Germinal center (tissue), 1 donor: ENCODE measurements around the gene OARD1.

ENCODE experiments used
- DNase-seq: peaks from one replicate; pipeline ENCODE4 v3.0.0; 2012; ENCODE audit warnings: mixed read lengths, low spot score

The OARD1 gene

DNA sequence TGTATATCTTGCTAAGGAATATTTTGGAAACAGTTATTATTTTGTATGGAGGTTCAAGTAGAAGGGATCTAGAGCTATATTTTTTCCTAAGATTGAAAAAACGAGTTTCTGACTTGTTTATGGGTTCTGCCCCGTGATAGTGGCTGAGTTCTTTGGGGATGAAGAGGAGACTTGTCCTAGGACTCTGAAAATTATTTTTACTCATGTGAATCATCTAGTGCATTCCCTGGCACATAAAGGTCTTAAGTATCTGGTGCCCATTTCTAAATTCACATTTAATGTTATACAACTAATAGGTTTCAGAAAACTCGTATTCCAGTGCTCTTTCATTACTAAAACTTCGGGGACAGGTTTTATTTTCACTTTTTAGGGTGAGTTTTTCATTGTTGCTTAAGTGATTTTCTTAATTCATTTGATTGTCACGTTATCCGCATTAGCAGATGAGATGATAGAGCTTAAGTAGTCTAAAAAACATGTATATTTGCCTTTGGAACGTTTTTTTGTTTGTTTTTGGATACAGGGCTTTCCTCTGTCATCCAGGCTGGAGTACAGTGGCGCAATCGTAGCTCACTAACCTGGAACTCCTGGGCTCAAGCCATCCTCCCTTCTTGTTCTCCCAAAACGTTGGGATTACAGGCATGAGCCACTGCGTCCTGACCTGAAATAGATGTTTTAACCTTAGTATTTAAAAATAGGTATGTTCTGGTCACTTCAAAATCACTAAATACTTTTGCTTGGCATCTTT, 2.7 kb upstream of the OARD1 start:
- DNase-seq = no peak

DNA sequence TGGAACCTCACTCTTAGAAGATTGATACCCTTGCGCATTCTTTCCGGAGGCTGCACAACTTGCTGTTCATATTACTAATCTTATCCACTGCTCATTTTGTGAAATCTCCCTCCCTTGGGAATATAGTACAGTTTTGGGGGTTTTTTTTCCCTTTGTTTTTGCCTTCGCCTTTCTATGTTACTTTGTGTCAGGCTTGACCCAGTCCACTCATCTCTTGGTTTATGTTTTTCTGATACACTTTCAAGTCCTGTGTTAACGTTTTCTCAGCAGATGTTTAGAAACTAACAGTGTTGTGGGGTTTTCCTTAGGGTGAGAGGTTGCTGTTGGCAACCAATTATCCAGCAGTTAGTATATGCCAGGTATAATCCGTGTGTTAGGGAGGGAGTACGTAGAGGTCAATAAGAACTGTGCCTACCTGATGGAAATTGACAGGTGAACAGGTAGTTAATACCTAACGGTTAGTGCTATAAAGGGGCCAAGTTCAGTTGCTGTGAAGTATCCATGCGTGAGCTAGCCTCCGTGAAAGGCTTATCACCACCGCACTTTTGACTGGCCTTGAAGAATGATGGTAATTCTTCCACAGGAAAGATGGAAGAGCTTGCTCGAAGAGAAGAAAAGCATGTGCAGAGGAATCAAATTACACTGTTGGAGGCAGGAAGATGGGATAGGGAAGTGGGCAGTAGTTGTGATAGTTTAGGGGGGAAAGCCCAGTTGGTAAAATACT, 2.0 kb upstream of the OARD1 start:
- DNase-seq = no peak

DNA sequence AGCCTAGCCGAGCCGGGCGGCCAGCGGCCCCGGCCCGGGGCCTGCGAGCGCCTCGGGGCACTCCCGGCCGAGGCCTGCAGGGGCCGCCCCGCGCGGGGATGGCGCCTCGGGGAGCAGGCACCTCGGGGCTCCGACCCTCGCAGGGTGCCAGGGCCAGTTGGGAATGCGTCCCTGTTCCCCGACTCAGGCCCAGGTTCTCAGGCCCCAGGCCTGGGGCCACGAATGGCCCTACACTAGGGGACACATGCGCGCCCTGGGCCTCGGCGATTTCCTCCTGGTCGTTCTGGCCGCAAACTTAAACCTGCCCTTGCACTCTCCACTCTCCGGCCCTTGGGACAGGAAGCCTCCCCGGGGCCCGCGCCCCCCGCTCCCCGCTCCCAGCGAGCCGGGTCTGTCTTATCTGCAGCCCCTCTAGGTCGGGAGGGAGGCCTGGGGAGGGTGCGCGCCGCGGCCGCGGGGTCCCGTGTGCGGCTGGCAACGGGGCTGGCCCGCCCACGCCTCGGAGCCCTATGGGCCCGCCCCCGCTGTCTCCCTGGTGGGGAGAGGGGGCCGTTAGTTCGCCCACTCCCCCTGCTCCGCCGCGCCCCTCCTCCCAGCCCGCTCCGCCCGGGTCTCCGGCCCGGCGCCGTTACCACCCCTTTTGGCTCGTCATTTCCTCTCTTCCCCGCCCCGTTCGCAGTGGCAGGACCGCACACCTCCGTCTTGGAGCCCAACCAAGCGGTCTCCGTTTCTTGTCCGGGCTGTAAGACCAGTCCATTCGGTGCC, 1.2 kb upstream of the OARD1 start:
- peak; percentile 81 for DNase-seq

DNA sequence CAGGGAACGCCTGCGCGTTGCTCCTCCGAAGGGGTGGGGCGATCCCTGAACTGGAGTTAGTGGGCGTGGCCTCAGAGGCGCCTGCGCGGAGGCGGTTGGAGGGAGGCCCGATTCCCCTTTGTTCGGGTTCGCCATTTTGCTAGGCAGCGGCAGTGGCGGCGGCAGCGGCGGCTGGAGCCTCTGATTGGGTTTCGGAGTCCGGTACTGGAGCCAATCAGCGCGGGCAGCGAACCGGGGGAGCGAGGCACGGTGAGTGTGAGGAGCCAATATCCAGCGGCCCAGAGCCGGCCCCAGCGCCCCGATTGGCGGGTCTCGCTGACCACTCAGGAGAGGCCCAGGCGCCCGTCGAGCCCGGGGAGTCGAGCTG, 663 bp upstream of the OARD1 start, which contains the start of gene NFYA:
Gene NFYA, plus strand, starts transcription at position 139 of the 367 bp plus-strand sequence. CDS start 6,116 bp downstream, outside the sequence.
- peak; percentile 98 for DNase-seq

DNA sequence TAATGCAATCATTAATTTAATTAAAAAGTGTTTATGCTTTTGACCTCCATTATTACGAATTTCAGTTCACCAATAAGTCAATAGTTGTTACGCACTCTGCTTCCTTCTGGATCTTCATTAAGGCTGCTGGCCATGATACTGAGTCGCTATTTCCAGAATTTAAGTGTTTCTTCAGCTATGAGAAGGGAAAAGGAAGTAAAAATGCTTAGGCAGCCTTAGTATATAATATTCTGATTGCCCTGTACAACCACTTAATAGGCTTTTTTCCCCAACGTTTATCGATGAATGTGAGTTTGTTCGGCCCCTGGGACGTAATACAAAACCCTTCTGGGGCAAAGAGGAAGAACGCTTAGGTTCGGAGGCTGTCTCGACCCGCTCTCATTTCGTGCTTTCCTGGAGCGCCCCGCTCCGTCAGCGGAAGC, 644 bp downstream of the OARD1 start:
- DNase-seq = no peak

DNA sequence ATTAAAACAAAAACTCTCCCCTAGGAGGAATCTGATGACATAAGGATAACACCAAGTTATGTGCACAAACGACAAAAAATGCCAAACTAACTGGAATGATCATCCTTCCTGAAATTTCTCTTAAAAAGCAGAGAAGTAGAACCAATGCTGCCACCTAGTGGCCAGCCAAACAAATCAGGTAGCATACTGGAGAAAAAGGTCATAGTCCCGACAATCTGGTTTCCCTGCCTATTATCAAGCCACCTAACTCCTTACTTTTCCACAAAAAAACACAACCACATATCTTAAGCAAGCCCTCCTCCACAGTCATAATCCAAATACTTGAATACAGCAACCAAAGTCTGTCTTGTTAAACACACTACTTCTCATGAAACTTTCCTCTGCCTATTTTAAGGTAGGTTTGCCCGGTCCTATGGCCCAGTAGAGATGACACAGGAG, 5.3 kb downstream of the OARD1 start:
- peak; percentile 36 for DNase-seq

DNA sequence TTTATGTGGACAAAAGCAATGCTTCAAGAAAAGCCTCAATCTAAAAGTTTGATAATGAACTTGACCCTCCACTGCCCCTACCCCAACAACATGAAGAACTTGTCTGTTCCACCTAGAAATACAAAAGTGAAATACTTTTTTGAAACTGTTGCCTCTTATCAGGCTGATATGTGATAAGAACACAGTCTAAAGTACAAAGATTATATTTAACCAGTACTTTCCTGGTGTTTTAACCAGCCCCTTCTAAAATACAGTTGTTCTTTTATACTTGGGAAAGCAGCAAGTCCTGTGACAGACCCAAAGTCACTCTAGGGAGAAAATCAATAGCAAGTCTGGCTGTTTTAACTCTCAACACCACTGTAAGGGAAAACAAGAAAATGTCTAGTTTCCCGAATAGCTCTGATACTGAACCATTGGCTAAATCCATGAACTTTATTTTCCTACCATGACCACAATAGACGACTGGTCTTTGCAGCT, 6.6 kb downstream of the OARD1 start:
- DNase-seq = no peak

DNA sequence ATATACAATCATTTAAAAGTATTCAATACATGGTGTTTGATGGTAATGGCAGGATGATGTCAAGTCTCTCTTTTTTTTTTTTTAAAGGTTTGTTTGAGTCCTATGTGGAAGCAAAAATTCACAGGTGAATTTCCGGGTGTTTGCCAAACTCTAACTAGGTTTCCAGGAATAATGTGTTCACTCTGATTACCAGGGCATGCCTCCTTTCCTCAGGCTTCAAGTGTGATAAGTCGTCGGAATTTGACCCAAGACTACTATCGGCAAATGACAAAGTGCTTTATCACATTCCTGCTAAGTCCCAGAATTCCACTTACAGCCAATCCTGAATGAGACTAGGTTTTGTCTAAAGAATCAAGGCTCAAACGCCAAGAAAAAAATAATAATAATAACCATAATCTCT, 7.3 kb downstream of the OARD1 start:
- no peak for DNase-seq

DNA sequence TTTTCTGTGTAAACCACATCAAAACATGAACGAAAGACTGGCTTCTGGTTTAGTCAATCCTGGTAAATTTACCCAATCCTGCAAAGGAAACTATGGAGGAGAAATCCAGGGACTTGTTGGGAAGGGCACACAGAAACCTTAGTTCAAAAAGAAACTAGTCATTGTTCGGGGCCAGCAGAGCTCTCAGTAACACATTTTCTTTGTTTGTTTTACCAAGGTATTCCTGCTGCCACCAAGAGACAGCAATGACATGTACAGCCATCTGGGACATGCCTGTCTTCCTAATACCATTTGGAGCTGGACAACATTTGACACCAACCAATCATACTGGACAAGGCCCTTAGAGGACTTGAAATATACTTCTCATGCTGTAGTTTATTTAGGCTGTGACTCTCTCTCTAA, 8.3 kb downstream of the OARD1 start:
- no peak for DNase-seq

DNA sequence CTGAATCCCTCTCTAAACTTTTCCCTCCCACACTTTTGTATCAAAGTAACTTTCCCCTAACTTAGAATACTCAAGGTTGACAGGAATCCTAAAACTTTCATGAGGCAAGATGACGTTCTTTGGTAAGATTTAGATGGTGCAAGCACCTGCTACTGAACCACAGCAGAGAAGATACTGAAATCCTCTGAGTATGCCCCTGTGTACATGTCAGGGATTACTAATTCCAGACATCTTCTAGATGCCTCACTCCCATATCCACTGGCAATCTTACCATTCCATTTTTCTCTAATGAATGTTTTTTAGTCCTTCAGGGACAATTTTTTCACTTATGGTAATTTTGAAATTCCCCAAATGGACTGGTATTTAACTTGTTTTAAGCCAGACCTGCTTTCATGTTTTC, 10.1 kb downstream of the OARD1 start:
- DNase-seq = no peak

DNA sequence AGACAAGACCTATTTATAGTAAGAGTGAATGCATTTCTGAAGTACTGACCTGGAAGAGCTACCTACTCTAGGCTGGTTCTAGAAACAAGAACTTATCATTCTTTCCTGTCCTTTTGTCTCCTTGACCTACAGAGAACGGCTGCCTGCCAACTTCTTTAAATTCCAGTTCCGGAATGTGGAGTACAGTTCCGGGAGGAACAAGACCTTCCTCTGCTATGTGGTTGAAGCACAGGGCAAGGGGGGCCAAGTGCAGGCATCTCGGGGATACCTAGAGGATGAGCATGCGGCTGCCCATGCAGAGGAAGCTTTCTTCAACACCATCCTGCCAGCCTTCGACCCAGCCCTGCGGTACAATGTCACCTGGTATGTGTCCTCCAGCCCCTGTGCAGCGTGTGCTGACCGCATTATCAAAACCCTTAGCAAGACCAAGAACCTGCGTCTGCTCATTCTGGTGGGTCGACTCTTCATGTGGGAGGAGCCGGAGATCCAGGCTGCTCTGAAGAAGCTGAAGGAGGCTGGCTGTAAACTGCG, 10.9 kb downstream of the OARD1 start:
- no peak for DNase-seq

DNA sequence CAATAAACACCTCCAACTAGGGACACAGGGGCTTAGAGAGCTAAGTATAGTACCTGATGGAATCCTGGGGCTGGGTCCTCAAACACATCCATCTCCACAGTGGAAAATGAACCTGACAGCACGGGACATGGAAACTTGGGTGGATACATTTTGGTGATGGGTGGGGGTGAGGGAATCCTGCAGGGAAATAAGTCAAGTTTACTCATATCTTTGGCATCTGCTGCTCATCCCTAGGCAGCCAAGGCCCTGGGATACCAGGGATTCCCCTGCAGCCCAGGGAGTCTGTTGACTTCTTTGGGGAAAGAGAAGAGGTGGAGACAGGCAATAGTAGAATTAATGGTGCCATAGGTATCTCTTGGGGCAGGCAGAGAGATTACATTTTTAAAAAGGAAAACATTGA, 12.6 kb downstream of the OARD1 start:
- no peak for DNase-seq

DNA sequence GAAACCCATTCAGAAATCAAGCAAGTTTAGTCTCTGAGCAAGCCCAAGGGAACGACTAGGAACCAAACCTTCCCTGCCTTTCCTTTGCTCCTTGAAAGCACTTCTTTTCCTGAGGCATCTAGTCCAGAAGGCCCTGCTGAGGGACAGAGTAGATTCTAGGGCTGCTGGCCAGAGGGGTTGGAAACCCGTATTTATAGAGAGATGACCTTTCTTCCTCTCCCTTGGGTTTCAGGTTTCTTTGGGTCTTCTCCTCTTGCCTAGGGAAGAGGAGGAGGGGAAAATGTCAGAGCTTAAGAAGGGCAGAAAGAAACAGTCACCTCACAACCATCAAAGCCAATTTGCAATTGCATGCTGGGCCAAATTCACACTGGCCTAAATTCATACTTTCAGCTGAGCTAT, 13.4 kb downstream of the OARD1 start:
- no peak for DNase-seq

DNA sequence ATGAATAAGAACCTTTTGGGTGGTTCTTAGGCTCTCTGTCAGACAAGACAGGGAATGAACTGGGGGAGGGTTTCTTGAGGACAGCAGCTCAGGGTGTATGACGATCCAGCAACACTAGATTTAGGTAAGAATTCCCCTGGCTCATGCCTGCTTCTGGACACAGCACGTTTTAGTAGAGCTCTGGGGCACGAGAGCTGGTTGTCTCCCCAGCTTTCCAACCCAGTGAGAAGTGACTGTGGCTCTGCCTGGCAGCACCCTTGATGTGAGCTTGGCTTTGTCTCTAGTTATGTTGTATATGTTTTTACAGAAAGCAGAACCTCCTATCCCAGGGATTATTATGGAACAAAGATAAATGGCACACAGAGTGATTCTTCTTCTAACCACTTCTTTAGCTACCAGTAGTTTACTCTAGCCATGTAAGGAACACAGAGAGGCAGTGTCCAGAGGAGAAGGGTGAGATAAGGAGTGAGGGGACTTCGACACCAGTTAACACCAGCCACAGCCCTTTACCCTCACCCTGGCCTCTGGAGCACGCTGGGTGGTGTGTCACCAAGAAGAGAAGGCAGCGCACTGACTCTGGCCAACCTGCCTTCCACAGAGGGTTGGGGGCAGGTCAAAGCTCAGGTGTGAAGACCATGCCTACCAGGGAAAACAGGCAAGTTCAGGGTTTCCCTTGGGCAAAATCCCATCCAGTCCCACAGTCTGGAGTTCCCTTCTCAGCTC, 15.2 kb downstream of the OARD1 start:
- no peak for DNase-seq

DNA sequence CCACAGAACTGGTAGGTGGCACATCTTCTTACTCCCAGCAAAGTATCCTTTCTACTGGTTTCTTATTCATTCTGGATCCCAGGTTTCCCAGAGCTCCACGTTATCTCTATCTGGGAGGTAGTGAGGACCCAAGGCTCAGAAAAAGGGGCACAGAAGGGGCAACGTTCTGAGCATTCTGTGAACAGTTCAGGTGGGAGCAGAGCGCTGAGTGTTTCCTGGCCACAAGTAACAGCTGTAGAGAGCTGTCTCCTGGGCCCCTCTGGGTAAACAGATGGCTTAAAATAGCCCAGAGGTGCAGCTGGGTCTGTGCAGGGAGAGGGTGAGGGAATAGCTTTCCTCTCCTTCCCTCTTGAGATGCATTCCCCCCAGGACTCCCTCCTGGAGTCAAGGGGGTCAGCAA, 17.0 kb downstream of the OARD1 start:
- no peak for DNase-seq

DNA sequence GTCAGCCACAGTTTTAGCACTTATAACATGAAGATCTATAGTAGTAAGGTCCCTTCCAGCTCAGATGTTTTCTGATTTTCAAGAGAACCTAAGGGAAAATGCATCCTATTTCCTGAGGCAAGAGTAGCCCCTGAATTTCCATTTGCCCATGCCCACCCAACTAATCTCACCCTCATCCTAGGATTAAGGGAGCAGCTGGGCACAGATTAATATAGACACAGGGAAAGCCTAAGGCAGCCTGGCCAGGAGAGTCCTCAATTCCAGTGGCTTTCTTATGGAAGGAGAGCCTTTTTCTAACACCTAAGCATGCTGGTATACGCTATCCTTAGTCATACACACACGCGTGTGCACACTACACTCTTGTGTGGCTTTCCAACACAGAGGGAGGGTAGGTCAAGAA, 17.6 kb downstream of the OARD1 start:
- no peak for DNase-seq

DNA sequence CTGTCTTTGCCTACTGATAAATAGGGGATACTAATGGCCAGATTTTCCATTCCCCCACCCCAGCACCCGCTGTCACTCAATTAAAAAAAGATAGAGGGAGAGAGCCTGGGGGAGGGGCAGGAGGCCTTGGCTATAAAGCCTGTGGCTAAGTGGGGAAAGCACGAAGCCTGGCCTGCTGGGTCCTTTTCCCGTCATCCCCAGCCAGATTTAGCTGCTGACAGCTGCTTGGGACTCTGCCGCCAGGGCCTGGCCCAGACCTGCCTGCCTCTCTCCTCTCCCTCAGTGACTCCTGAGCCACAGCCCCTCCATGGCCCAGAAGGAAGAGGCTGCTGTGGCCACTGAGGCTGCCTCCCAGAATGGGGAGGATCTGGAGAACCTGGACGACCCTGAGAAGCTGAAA, 19.1 kb downstream of the OARD1 start, which contains the start of gene APOBEC2:
Gene APOBEC2, plus strand, starts transcription at position 162 of the 400 bp plus-strand sequence. Its CDS starts 146 bp downstream, at position 308.
- no peak for DNase-seq

DNA sequence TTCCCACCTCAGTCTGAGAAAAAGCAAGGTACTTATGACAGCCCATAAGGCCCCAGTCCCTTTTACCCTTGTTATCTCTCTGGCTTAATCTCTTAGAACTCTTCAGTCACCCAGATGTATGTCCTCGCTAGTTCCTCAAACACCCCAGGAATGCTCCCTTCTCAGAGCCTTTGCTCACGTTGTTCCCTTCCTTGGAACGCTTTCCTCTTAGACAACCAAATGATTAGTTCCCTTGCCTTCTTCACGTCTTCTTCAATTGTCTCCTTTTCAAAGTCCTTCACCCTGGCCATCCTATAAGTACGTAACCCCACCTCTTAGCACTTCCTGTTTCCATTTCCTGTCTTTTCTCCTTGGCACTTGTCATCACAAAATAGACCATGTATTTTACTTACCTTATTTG, 20.3 kb downstream of the OARD1 start:
- DNase-seq = peak; percentile 58

DNA sequence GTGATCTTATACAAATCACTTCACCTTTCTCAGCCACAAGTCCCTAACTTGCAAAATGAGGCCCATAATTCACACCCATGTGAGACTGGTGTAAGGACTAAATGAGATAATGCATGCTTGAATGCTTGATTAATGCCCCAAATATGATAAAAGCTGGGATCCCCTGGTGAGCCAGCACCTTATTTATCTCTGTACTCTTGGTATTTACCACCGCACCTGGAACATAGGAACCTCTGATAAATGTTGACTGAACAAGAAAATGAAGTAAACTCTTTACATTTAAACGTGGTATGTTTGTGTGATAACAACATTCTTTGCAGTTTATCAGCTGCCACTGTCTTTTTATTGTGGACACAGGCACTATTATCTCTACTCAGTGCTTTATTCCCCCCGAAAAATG, 21.6 kb downstream of the OARD1 start:
- DNase-seq = no peak

DNA sequence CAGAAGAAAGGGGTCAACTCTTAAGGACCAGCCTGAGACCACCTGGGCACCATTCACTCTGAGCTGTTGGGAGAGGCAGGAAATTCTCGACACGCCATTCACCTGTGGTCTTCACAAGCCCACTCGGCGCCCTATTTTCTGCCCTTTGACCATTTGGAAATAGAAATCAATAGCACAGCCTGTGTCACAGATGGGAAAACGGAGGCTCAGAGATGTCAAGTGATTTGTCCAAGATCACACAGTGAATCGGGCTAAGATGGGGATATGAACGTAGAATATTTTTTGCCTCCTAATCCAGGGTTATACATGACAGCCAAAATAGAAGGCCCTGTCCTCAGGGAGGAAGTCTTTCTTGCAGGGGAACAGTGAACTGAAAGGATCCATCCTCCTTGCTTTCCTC, 22.2 kb downstream of the OARD1 start:
- DNase-seq = no peak

DNA sequence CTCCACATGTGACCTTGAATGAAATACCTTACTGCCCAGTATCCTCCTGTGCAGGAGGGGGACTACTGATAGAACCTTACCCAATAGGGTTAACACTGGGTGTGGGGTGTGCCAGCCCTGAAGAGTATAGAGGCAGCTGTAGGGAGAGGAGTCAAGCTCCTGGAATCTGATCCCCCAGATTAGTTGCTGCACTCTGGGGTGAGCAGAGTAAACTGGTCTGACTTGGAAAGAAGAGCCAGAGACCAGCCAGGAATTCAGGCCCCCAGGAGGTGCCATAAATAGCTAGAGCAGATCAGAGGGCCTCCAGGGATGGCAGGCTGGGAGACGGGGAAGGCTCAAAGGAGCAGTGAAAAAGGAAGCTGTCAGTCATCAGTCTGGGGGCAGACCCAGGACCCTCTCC, 22.6 kb downstream of the OARD1 start:
- no peak for DNase-seq
